Prostate gland (tissue), 2 donors: Measurements from ENCODE around the gene PARP11.

Source experiments
- POLR2A ChIP-seq: fragments of 450-650 bp; IDR thresholded peaks from one replicate; pipeline ENCODE4 v1.6.1; 2016; ENCODE audit warnings: antibody characterized with exemption, mild to moderate bottlenecking
- TF ChIP-seq, protein P1 (sequence below), 4 experiments: fragments of 200-600 bp in 2 of 4; fragments of 450-650 bp in 2 of 4; sonication (generic) in 2 of 4; IDR thresholded peaks; 1 replicate in 3 of 4; 2 replicates in 1 of 4; pipeline ENCODE4 v1.5.1; 2016 to 2019; ENCODE audit warnings: antibody characterized with exemption in 4 of 4, mild to moderate bottlenecking in 2 of 4, moderate library complexity in 2 of 4

GRCh38 chr12:3892631-3893030 is 19.4 kb upstream of the PARP11 start:
- TF ChIP-seq, protein P1, sequence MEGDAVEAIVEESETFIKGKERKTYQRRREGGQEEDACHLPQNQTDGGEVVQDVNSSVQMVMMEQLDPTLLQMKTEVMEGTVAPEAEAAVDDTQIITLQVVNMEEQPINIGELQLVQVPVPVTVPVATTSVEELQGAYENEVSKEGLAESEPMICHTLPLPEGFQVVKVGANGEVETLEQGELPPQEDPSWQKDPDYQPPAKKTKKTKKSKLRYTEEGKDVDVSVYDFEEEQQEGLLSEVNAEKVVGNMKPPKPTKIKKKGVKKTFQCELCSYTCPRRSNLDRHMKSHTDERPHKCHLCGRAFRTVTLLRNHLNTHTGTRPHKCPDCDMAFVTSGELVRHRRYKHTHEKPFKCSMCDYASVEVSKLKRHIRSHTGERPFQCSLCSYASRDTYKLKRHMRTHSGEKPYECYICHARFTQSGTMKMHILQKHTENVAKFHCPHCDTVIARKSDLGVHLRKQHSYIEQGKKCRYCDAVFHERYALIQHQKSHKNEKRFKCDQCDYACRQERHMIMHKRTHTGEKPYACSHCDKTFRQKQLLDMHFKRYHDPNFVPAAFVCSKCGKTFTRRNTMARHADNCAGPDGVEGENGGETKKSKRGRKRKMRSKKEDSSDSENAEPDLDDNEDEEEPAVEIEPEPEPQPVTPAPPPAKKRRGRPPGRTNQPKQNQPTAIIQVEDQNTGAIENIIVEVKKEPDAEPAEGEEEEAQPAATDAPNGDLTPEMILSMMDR (IDR thresholded peaks at IDR 0.05): no peak
- TF ChIP-seq POLR2A: no peak
